K562 (cell line): Measurements from ENCODE around the gene PRR7. TPM values are rescaled to one million over a fixed set of nuclear protein-coding genes. Genes with fewer than 3 reads are reported as not detected.

Source experiments
- ATAC-seq: fragments of 200-7000 bp; cut with Tn5 transposase; 3 replicates; pipeline ENCODE4 v1.9.1; 2020; ENCODE audit warnings: moderate library complexity
- BruUV-seq: library from RNA; stranded (reverse); fragments of 400-500 nt; replicated peaks from 2 replicates; lab custom pipeline; 2021; lab: Mats Ljungman, UMichigan
- CTCF ChIA-PET: fragments of 300-600 bp; formaldehyde crosslinking; extraction: SDS; loops from one replicate; lab custom pipeline; 2021; ENCODE audit warnings: low intra/inter-chr PET ratio; lab: Yijun Ruan, JAX
- POLR2A ChIA-PET: fragments of 300-600, 350-650 bp; sonication (Branson Sonifier 250); formaldehyde crosslinking; extraction: SDS; loops from one replicate; lab custom pipeline; 2021; ENCODE audit warnings: antibody characterized with exemption, inconsistent platforms; lab: Yijun Ruan, JAX
- DNase-seq, 4 experiments: peaks; one replicate each; pipeline versions ENCODE4 v3.0.0 to v3.0.0-alpha.2; 2011 to 2018; ENCODE audit warnings: low spot score in 3 of 4, mixed read lengths in 3 of 4; ENCODE audit errors: extremely low read depth in 1 of 4
- FAIRE-seq: peaks from 2 replicates; lab custom pipeline; 2011; peaks lifted over from hg19 to GRCh38; lab: Jason Lieb, UNC
- H2AFZ ChIP-seq: 2 replicates; pipeline ENCODE4 v1.6.0; 2011; ENCODE audit warnings: low read depth, low read length, control low read depth, inconsistent platforms
- H3K27ac ChIP-seq: fragments of 200-600 bp; 3 replicates; pipeline ENCODE4 v1.8.0; 2011; ENCODE audit warnings: low read depth, mild to moderate bottlenecking, control low read depth, inconsistent platforms, low read length, moderate library complexity, mixed read lengths; ENCODE audit errors: extremely low read depth
- H3K27me3 ChIP-seq, 2 experiments: fragments of 300-600 bp in 1 of 2; 2 replicates in 1 of 2; 3 replicates in 1 of 2; pipeline versions ENCODE4 v1.6.0 to v1.8.0; 2011; ENCODE audit warnings: inconsistent platforms in 2 of 2, low read length in 2 of 2, mild to moderate bottlenecking in 1 of 2, mixed read lengths in 1 of 2, moderate library complexity in 1 of 2; ENCODE audit not compliant: control insufficient read depth in 2 of 2, insufficient read depth in 2 of 2
- H3K36me3 ChIP-seq: fragments of 300-600 bp; 3 replicates; pipeline ENCODE4 v1.8.0; 2011; ENCODE audit warnings: mild to moderate bottlenecking, low read length, inconsistent platforms; ENCODE audit not compliant: control insufficient read depth, insufficient read depth
- H3K4me1 ChIP-seq, 2 experiments: fragments of 200-600 bp in 1 of 2; replicated peaks in 1 of 2; 2 replicates in 1 of 2; 3 replicates in 1 of 2; pipeline versions ENCODE4 v1.5.1 to v1.8.0; 2011; ENCODE audit warnings: inconsistent platforms in 2 of 2, low read length in 2 of 2, mild to moderate bottlenecking in 1 of 2, mixed read lengths in 1 of 2, moderate library complexity in 1 of 2; ENCODE audit not compliant: control insufficient read depth in 2 of 2, insufficient read depth in 2 of 2
- H3K4me2 ChIP-seq: 2 replicates; pipeline ENCODE4 v1.6.1; 2011; ENCODE audit warnings: low read length, control low read depth, inconsistent platforms, mixed read lengths; ENCODE audit not compliant: insufficient read depth
- H3K4me3 ChIP-seq: fragments of 200-600 bp; sonication (generic), shearing (Covaris generic); 2 replicates; pipeline ENCODE4 v1.5.1; 2016; ENCODE audit warnings: control low read depth, inconsistent platforms
- H3K79me2 ChIP-seq: fragments of 200-600 bp; 3 replicates; pipeline ENCODE4 v1.8.0; 2011; ENCODE audit warnings: low read length, inconsistent platforms; ENCODE audit not compliant: control insufficient read depth, insufficient read depth
- H3K9ac ChIP-seq, 2 experiments: 2 replicates each; pipeline versions ENCODE4 v1.6.0 to v1.6.1; 2011; ENCODE audit warnings: low read depth in 2 of 2, low read length in 2 of 2, control low read depth in 1 of 2, inconsistent platforms in 1 of 2, mild to moderate bottlenecking in 1 of 2, mixed read lengths in 1 of 2; ENCODE audit not compliant: insufficient read depth in 1 of 2
- H3K9me1 ChIP-seq: one replicate; pipeline ENCODE4 v1.6.0; 2011; ENCODE audit warnings: inconsistent platforms, mild to moderate bottlenecking, low read length, moderate library complexity; ENCODE audit not compliant: control insufficient read depth, insufficient read depth
- H3K9me3 ChIP-seq: replicated peaks from 2 replicates; pipeline ENCODE4 v1.5.1; 2011; ENCODE audit warnings: low read depth, low read length, inconsistent platforms; ENCODE audit not compliant: control insufficient read depth, insufficient read depth
- H4K20me1 ChIP-seq: replicated peaks from 2 replicates; pipeline ENCODE4 v1.6.1; 2011; ENCODE audit warnings: low read length, inconsistent platforms, mixed read lengths; ENCODE audit not compliant: control insufficient read depth, insufficient read depth
- C11orf30 ChIP-seq: fragments of 450-650 bp; IDR thresholded peaks from 2 replicates; pipeline ENCODE4 v1.6.1; 2016; ENCODE audit warnings: low read depth, mild to moderate bottlenecking
- EGR1 ChIP-seq: fragments of 450-650 bp; conservative IDR thresholded peaks from 2 replicates; pipeline ENCODE4 v1.6.1; 2017; ENCODE audit warnings: mild to moderate bottlenecking
- FOXJ3 ChIP-seq: sonication (generic); formaldehyde crosslinking; IDR thresholded peaks from 2 replicates; pipeline ENCODE4 v1.4.0; 2020; ENCODE audit warnings: mild to moderate bottlenecking, missing genetic modification reagents
- HLTF ChIP-seq: fragments of 450-650 bp; IDR thresholded peaks from 2 replicates; pipeline ENCODE4 v1.6.1; 2016
- MTF1 ChIP-seq: fragments of 250-450 bp; sonication (Bioruptor Pico); IDR thresholded peaks from 2 replicates; pipeline ENCODE4 v1.9.0; 2021; ENCODE audit warnings: moderate library complexity, mild to moderate bottlenecking, inconsistent platforms, borderline replicate concordance
- MXI1 ChIP-seq: IDR thresholded peaks from 2 replicates; pipeline ENCODE4 v1.6.1; 2011; ENCODE audit warnings: low read depth, mild to moderate bottlenecking, improper control_type of control experiment, low read length
- POLR2A ChIP-seq: fragments of 450-650 bp; conservative IDR thresholded peaks from 2 replicates; pipeline ENCODE4 v1.6.1; 2016
- PTTG1 ChIP-seq: fragments of 450-650 bp; IDR thresholded peaks from 2 replicates; pipeline ENCODE4 v1.6.1; 2016; ENCODE audit warnings: low read depth, mild to moderate bottlenecking, missing genetic modification characterization, missing compliant biosample characterization
- TCF3 ChIP-seq: sonication (generic); formaldehyde crosslinking; IDR thresholded peaks from 2 replicates; pipeline ENCODE4 v1.4.0; 2020; ENCODE audit warnings: mild to moderate bottlenecking, missing genetic modification reagents
- THRB ChIP-seq: fragments of 450-650 bp; formaldehyde crosslinking; conservative IDR thresholded peaks from 2 replicates; pipeline ENCODE4 v1.4.0; 2022; ENCODE audit warnings: mild to moderate bottlenecking, missing genetic modification characterization
- ZNF316 ChIP-seq: fragments of 450-650 bp; IDR thresholded peaks from 2 replicates; pipeline ENCODE4 v1.6.1; 2016
- ZZZ3 ChIP-seq: fragments of 450-650 bp; IDR thresholded peaks from 2 replicates; pipeline ENCODE4 v1.6.1; 2016; ENCODE audit warnings: antibody characterized with exemption, mild to moderate bottlenecking, moderate library complexity
- WGBS: fragments of 100-300 bp; shearing (Covaris generic); methylation state at CpG from one replicate; pipeline ENCODE4 v1.1.6; 2016; ENCODE audit warnings: low coverage, mixed read lengths; ENCODE audit not compliant: insufficient coverage; ENCODE audit errors: missing lambda C conversion rate; 5-methylcytosine and 5-hydroxymethylcytosine counted together
- in situ Hi-C: fragments of 300-500 bp; cut with MboI; formaldehyde crosslinking; loops from 4 replicates; pipeline ENCODE4 v1.15.0; 2018; ENCODE audit warnings: inconsistent platforms, mixed read lengths
- intact Hi-C: fragments of 100-400 bp; cut with micrococcal nuclease; formaldehyde crosslinking; loops from 2 replicates; pipeline ENCODE4 v1.14.2; 2022
- polyA plus RNA-seq, 8 experiments: library from polyadenylated mRNA; depleted of rRNA in 4 of 8; stranded (reverse) in 5 of 8; unstranded in 3 of 8; fragments of >200 nt; fragmentation: Nextera tagmentation in 2 of 8; fragmentation: Illumina TruSeq in 1 of 8; extraction: Ambion mirVana in 2 of 8; extraction: Trizol in 1 of 8; gene quantifications; 2 replicates each; pipeline versions ENCODE4 v1.2.1 to v1.2.3, GENCODE V29; 2011 to 2014; ENCODE audit warnings: inconsistent platforms in 1 of 8, missing spikeins in 1 of 8
- total RNA-seq, 7 experiments: library from RNA; depleted of rRNA in 6 of 7; stranded (reverse); fragments of >200 nt in 6 of 7; fragmentation: Illumina TruSeq in 2 of 7; extraction: Trizol in 2 of 7; gene quantifications; 2 replicates each; pipeline versions ENCODE4 v1.2.1 to v1.2.3, GENCODE V29; 2011 to 2021; ENCODE audit warnings: low replicate concordance in 1 of 7
- TF ChIP-seq, protein P1 (sequence below): fragments of 450-650 bp; conservative IDR thresholded peaks from 2 replicates; pipeline ENCODE4 v1.6.1; 2016; ENCODE audit warnings: missing genetic modification characterization, low read depth, mild to moderate bottlenecking, control low read depth, missing compliant biosample characterization
- TF ChIP-seq, protein P2 (sequence below): sonication (generic); formaldehyde crosslinking; IDR thresholded peaks from 2 replicates; pipeline ENCODE4 v1.8.0; 2022; ENCODE audit warnings: missing genetic modification reagents, mild to moderate bottlenecking, borderline replicate concordance
- TF ChIP-seq, protein P3 (sequence below): fragments of 250-450 bp; sonication (Bioruptor Pico); IDR thresholded peaks from 2 replicates; pipeline ENCODE4 v1.4.0; 2020; ENCODE audit warnings: mild to moderate bottlenecking, moderate library complexity

PRR7 gene
- total and polyA plus RNA-seq, 9 of the 15 experiments (the other 6 are each of a cell fraction or from before 2014, with no cell fraction given) = 0.80 to 11.3 (median 10.4) TPM; not detected in 4

GRCh38 chr5:177482359-177482795, 35.8 kb downstream of the PRR7 start (continued):
- peak; percentile 67; the same call in 1 of the 2 replicates for TF ChIP-seq THRB (CRISPR knock-in tag)
- TF ChIP-seq, protein P1, sequence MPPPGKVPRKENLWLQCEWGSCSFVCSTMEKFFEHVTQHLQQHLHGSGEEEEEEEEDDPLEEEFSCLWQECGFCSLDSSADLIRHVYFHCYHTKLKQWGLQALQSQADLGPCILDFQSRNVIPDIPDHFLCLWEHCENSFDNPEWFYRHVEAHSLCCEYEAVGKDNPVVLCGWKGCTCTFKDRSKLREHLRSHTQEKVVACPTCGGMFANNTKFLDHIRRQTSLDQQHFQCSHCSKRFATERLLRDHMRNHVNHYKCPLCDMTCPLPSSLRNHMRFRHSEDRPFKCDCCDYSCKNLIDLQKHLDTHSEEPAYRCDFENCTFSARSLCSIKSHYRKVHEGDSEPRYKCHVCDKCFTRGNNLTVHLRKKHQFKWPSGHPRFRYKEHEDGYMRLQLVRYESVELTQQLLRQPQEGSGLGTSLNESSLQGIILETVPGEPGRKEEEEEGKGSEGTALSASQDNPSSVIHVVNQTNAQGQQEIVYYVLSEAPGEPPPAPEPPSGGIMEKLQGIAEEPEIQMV (tag) = no peak
- TF ChIP-seq POLR2A = peak; percentile 52; the same call in 1 of the 2 replicates
- TF ChIP-seq, protein P2, sequence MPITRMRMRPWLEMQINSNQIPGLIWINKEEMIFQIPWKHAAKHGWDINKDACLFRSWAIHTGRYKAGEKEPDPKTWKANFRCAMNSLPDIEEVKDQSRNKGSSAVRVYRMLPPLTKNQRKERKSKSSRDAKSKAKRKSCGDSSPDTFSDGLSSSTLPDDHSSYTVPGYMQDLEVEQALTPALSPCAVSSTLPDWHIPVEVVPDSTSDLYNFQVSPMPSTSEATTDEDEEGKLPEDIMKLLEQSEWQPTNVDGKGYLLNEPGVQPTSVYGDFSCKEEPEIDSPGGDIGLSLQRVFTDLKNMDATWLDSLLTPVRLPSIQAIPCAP = no peak

- POLR2A ChIA-PET = interaction anchor here (0.6 kb wide), 2 partner anchors 69 to 1171 kb away, joined by 3 read pairs; no protein-coding TSS in a partner anchor
- Histone ChIP-seq H3K27me3 (no peaks in the 10 kb centered on the region), H2AFZ (no peak overlapping the region), H3K27ac (no peak overlapping the region), H4K20me1 (no peaks in the 10 kb centered on the region), H3K36me3 (peaks cover 51% of the 10 kb centered on the region; the same call in 2 of the 3 replicates), H3K79me2 (no peaks in the 10 kb centered on the region), H3K4me1 (peaks cover 15 to 35% of the 10 kb centered on the region in 2 experiments), H3K4me3 (no peak overlapping the region), H3K9me3 (no peaks in the 10 kb centered on the region), H3K9ac (0 out of 4 replicates have a peak overlapping the region, but pooled peaks of 1 of the 2 experiments have one; percentile 1), H3K4me2 (no peak overlapping the region), H3K9me1 (no peaks in the 10 kb centered on the region)
- BruUV-seq = no TSS peak
- intact Hi-C loops (no loop called here), in situ Hi-C loops (no loop called here)
- FAIRE-seq (no peak), ATAC-seq (no peak), DNase-seq (no peak)
- WGBS = 97% methylated on average over 9 of the region's 9 CpGs
- CTCF ChIA-PET = interaction anchor here (1.1 kb wide), 1 partner anchor 9 kb away, joined by 4 read pairs; no protein-coding TSS in a partner anchor
- TF ChIP-seq ZNF316 (no peak), ZZZ3 (no peak), TCF3 (no peak), MXI1 (no peak), PTTG1 (no peak), MTF1 (CRISPR knock-in tag) (no peak), C11orf30 (no peak), HLTF (no peak), FOXJ3 (no peak), EGR1 (no peak)
- TF ChIP-seq, protein P3, sequence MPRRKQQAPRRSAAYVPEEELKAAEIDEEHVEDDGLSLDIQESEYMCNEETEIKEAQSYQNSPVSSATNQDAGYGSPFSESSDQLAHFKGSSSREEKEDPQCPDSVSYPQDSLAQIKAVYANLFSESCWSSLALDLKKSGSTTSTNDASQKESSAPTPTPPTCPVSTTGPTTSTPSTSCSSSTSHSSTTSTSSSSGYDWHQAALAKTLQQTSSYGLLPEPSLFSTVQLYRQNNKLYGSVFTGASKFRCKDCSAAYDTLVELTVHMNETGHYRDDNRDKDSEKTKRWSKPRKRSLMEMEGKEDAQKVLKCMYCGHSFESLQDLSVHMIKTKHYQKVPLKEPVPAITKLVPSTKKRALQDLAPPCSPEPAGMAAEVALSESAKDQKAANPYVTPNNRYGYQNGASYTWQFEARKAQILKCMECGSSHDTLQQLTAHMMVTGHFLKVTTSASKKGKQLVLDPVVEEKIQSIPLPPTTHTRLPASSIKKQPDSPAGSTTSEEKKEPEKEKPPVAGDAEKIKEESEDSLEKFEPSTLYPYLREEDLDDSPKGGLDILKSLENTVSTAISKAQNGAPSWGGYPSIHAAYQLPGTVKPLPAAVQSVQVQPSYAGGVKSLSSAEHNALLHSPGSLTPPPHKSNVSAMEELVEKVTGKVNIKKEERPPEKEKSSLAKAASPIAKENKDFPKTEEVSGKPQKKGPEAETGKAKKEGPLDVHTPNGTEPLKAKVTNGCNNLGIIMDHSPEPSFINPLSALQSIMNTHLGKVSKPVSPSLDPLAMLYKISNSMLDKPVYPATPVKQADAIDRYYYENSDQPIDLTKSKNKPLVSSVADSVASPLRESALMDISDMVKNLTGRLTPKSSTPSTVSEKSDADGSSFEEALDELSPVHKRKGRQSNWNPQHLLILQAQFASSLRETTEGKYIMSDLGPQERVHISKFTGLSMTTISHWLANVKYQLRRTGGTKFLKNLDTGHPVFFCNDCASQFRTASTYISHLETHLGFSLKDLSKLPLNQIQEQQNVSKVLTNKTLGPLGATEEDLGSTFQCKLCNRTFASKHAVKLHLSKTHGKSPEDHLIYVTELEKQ = no peak
Measured at GRCh38 chr5:177483042-177483441, 36.4 kb downstream of the PRR7 start.
